ENCODE measurements around the gene NAV2. TPM values are rescaled to one million over a fixed set of nuclear protein-coding genes. Genes with fewer than 3 reads are reported as not detected.

Gene NAV2
- polyA plus RNA-seq, 1 experiment, result 5.1 TPM

- Histone ChIP-seq H3K27me3 (ENCODE audit: control insufficient read depth, insufficient read depth, low read length) (no peaks in the 10 kb centered on the region), H3K27ac (ENCODE audit: low read depth, low read length) (no peak overlapping the region), H3K9me3 (ENCODE audit: control insufficient read depth, insufficient read depth, low read length) (no peaks in the 10 kb centered on the region), H3K4me3 (ENCODE audit: low read depth, low read length) (no peak overlapping the region)
- CTCF ChIA-PET, result interaction anchor here (1.0 kb wide), 1 partner anchor 86 kb away, joined by 4 read pairs; no protein-coding TSS in a partner anchor
- POLR2A ChIA-PET, result no interaction called here
- no peak for DNase-seq (ENCODE audit: low read depth, low spot score)
- TF ChIP-seq CTCF (IDR thresholded peaks at IDR 0.05; ENCODE audit: low read depth, low read length), result no peak
These were observed 329.5 kb downstream of the NAV2 start for GRCh38 chr11:20042045-20042639.

- DNase-seq (ENCODE audit: low read depth, low spot score), result no peak
- no peak overlapping the region for H3K4me3 ChIP-seq (ENCODE audit: low read depth, low read length)
- H3K27ac ChIP-seq (ENCODE audit: low read depth, low read length), result no peak overlapping the region
- H3K27me3 ChIP-seq (ENCODE audit: control insufficient read depth, insufficient read depth, low read length), result no peaks in the 10 kb centered on the region
- H3K9me3 ChIP-seq (ENCODE audit: control insufficient read depth, insufficient read depth, low read length), result no peaks in the 10 kb centered on the region
- ChIA-PET CTCF (no interaction called here), POLR2A (interaction anchor here (1.3 kb wide), 1 partner anchor 12 kb away, joined by 4 read pairs; no protein-coding TSS in a partner anchor)
- no peak for TF ChIP-seq CTCF (IDR thresholded peaks at IDR 0.05; ENCODE audit: low read depth, low read length)
These were observed 330.2 kb downstream of the NAV2 start for GRCh38 chr11:20042811-20043341.

- POLR2A ChIA-PET, result interaction anchor here (1.3 kb wide), 1 partner anchor 11 kb away, joined by 4 read pairs; no protein-coding TSS in a partner anchor
- CTCF ChIA-PET, result no interaction called here
- Histone ChIP-seq H3K9me3 (ENCODE audit: control insufficient read depth, insufficient read depth, low read length) (no peaks in the 10 kb centered on the region), H3K27ac (ENCODE audit: low read depth, low read length) (no peak overlapping the region), H3K4me3 (ENCODE audit: low read depth, low read length) (no peak overlapping the region), H3K27me3 (ENCODE audit: control insufficient read depth, insufficient read depth, low read length) (no peaks in the 10 kb centered on the region)
- no peak for TF ChIP-seq CTCF (IDR thresholded peaks at IDR 0.05; ENCODE audit: low read depth, low read length)
- no peak for DNase-seq (ENCODE audit: low read depth, low spot score)
These were observed 331.4 kb downstream of the NAV2 start for GRCh38 chr11:20043992-20044391.

DNA sequence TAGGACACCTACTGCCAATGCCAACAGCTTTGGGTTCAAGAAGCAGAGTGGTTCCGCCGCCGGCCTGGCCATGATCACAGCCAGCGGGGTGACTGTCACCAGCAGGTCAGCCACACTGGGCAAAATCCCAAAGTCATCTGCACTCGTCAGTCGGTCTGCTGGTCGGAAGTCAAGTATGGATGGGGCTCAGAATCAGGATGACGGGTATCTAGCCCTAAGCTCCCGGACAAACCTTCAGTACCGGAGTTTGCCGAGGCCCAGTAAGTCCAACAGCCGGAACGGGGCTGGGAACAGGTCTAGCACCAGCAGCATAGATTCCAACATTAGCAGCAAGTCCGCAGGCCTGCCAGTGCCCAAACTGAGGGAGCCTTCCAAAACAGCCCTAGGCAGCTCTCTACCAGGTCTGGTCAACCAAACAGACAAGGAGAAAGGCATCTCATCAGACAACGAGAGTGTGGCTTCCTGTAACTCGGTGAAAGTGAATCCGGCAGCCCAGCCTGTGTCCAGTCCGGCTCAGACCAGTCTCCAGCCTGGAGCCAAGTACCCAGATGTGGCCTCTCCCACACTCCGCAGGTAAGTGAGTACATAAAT is 332.6 kb downstream of the NAV2 start:
- H3K27me3 ChIP-seq (ENCODE audit: control insufficient read depth, insufficient read depth, low read length), result no peaks in the 10 kb centered on the region
- no peak overlapping the region for H3K4me3 ChIP-seq (ENCODE audit: low read depth, low read length)
- CTCF ChIA-PET, result interaction anchor here (1.3 kb wide), 1 partner anchor 12 kb away, joined by 3 read pairs; no protein-coding TSS in a partner anchor
- POLR2A ChIA-PET, result no interaction called here
- H3K9me3 ChIP-seq (ENCODE audit: control insufficient read depth, insufficient read depth, low read length), result no peaks in the 10 kb centered on the region
- no peak for DNase-seq (ENCODE audit: low read depth, low spot score)
- TF ChIP-seq CTCF (IDR thresholded peaks at IDR 0.05; ENCODE audit: low read depth, low read length), result no peak
- no peak overlapping the region for H3K27ac ChIP-seq (ENCODE audit: low read depth, low read length)

GRCh38 chr11:20046416-20046815 is 333.8 kb downstream of the NAV2 start:
- ChIA-PET POLR2A (no interaction called here), CTCF (interaction anchor here (1.3 kb wide), 1 partner anchor 11 kb away, joined by 3 read pairs; no protein-coding TSS in a partner anchor)
- Histone ChIP-seq H3K4me3 (ENCODE audit: low read depth, low read length) (no peak overlapping the region), H3K27ac (ENCODE audit: low read depth, low read length) (no peak overlapping the region), H3K9me3 (ENCODE audit: control insufficient read depth, insufficient read depth, low read length) (no peaks in the 10 kb centered on the region), H3K27me3 (ENCODE audit: control insufficient read depth, insufficient read depth, low read length) (no peaks in the 10 kb centered on the region)
- no peak for TF ChIP-seq CTCF (IDR thresholded peaks at IDR 0.05; ENCODE audit: low read depth, low read length)
- no peak for DNase-seq (ENCODE audit: low read depth, low spot score)
